Spleen (tissue), 11 donors: ENCODE results near the gene TLK2. TPM values are rescaled to one million over a fixed set of nuclear protein-coding genes. Genes with fewer than 3 reads are reported as not detected.

Experiments used
- DNase-seq: peaks from one replicate; pipeline ENCODE4 v3.0.0-alpha.2; 2020
- H3K27ac ChIP-seq, 8 donors: fragments of 200-600 bp; sonication (generic) in 7 of 8; 1 replicate in 4 of 8; 2 replicates in 4 of 8; pipeline versions ENCODE4 v1.5.0 to v1.8.0; 2016 to 2021; ENCODE audit warnings: inconsistent platforms in 4 of 8, mild to moderate bottlenecking in 4 of 8, moderate library complexity in 1 of 8
- H3K27me3 ChIP-seq, 7 donors: fragments of 200-600 bp; sonication (generic) in 6 of 7; replicated peaks in 1 of 7; 1 replicate in 4 of 7; 2 replicates in 3 of 7; pipeline versions ENCODE4 v1.5.0 to v1.8.0; 2016 to 2021; ENCODE audit warnings: inconsistent platforms in 3 of 7, mild to moderate bottlenecking in 1 of 7
- H3K36me3 ChIP-seq, 6 donors: fragments of 200-600 bp; sonication (generic) in 5 of 6; 1 replicate in 4 of 6; 2 replicates in 2 of 6; pipeline versions ENCODE4 v1.5.0 to v1.8.0; 2016 to 2021; ENCODE audit warnings: inconsistent platforms in 2 of 6
- H3K4me1 ChIP-seq, 6 donors: fragments of 200-600 bp; sonication (generic) in 5 of 6; 1 replicate in 3 of 6; 2 replicates in 3 of 6; pipeline versions ENCODE4 v1.5.0 to v1.8.0; 2016 to 2021; ENCODE audit warnings: inconsistent platforms in 3 of 6
- H3K4me3 ChIP-seq, 8 donors: fragments of 200-600 bp; sonication (generic) in 7 of 8; 1 replicate in 4 of 8; 2 replicates in 4 of 8; pipeline versions ENCODE4 v1.5.0 to v1.8.0; 2016 to 2021; ENCODE audit warnings: inconsistent platforms in 4 of 8, mild to moderate bottlenecking in 4 of 8, moderate library complexity in 2 of 8
- H3K9me3 ChIP-seq, 8 donors: fragments of 200-600 bp; sonication (generic) in 7 of 8; 1 replicate in 4 of 8; 2 replicates in 4 of 8; pipeline versions ENCODE4 v1.5.0 to v1.8.0; 2016 to 2021; ENCODE audit warnings: inconsistent platforms in 4 of 8
- POLR2A ChIP-seq, 3 donors: fragments of 450-650 bp; IDR thresholded peaks; one replicate each; pipeline ENCODE4 v1.5.1; 2017; ENCODE audit warnings: antibody characterized with exemption in 3 of 3, mild to moderate bottlenecking in 1 of 3
- POLR2AphosphoS5 ChIP-seq, 3 donors: sonication (generic); formaldehyde crosslinking; IDR thresholded peaks; one replicate each; pipeline ENCODE4 v1.5.1; 2017; ENCODE audit warnings: antibody characterized with exemption in 3 of 3
- WGBS, 5 donors: extraction: QIAGEN DNeasy Blood & Tissue Kit in 3 of 5; methylation state at CpG; one replicate each; pipeline versions ENCODE4 v1.1.5 to v1.1.7; 2013 to 2018; 5-methylcytosine and 5-hydroxymethylcytosine counted together
- intact Hi-C: fragments of 100-400 bp; cut with DNase I; formaldehyde crosslinking; loops from one replicate; pipeline ENCODE4 v1.15.0; 2023; ENCODE audit warnings: low total_unique reads
- polyA plus RNA-seq, 3 donors: library from polyadenylated mRNA; stranded (reverse); fragments of 200-250 nt; gene quantifications; one replicate each; pipeline ENCODE4 v1.2.1, GENCODE V29; 2013
- total RNA-seq, 7 donors: library from RNA; depleted of rRNA in 3 of 7; stranded (reverse); fragments of >200 nt in 3 of 7; fragmentation: NEBNext Ultra II Directional in 4 of 7; extraction: Animal tissue kit (Norgen Biotek cat#: 25700) in 4 of 7; gene quantifications; one replicate each; pipeline versions ENCODE4 v1.1.0 to v1.2.1, GENCODE V29; 2016 to 2021
- TF ChIP-seq, protein P1 (sequence below), 11 experiments: fragments of 200-600 bp in 7 of 11; fragments of 450-650 bp in 4 of 11; sonication (generic) in 4 of 11; IDR thresholded peaks in 8 of 11; conservative IDR thresholded peaks in 3 of 11; 1 replicate in 7 of 11; 2 replicates in 4 of 11; pipeline versions ENCODE4 v1.4.0 to v1.8.0; 2016 to 2021; ENCODE audit warnings: antibody characterized with exemption in 11 of 11, inconsistent platforms in 4 of 11, mild to moderate bottlenecking in 1 of 11
- donor health status: healthy with polysubstance abuse.
- donor health status: DM: no; HTN: no; CAD: no; lungs with moderate emphysema.
- donor health status: DM: no; HTN: no; CAD: no.
- donor health status: Bipolar disorder and iron deficiency.
- donor health status: healthy.
- donor health status: DM: no; HTN: no; CAD: no.
- donor health status: DM: yes; HTN: yes; CAD: no.

TLK2 gene
- total and polyA plus RNA-seq, 10 donors: 11.3 to 76.3 (median 48.3) TPM

- H3K9me3 ChIP-seq: no peaks in the 10 kb centered on the region
- H3K4me3 ChIP-seq: peak overlapping the region in 2 of 8 donors; percentile 50 to 71
- H3K27me3 ChIP-seq: peaks cover 0 to 55% (median 6%) of the 10 kb centered on the region in 7 donors
- no peak for DNase-seq
- peak overlapping the region in 6 of 8 donors; percentile 51 to 76 (median 66) for H3K27ac ChIP-seq
- WGBS, 5 donors: 29 to 61% (median 35%) methylated on average over 14 to 19 of the region's 19 CpGs
- TF ChIP-seq, protein P1, sequence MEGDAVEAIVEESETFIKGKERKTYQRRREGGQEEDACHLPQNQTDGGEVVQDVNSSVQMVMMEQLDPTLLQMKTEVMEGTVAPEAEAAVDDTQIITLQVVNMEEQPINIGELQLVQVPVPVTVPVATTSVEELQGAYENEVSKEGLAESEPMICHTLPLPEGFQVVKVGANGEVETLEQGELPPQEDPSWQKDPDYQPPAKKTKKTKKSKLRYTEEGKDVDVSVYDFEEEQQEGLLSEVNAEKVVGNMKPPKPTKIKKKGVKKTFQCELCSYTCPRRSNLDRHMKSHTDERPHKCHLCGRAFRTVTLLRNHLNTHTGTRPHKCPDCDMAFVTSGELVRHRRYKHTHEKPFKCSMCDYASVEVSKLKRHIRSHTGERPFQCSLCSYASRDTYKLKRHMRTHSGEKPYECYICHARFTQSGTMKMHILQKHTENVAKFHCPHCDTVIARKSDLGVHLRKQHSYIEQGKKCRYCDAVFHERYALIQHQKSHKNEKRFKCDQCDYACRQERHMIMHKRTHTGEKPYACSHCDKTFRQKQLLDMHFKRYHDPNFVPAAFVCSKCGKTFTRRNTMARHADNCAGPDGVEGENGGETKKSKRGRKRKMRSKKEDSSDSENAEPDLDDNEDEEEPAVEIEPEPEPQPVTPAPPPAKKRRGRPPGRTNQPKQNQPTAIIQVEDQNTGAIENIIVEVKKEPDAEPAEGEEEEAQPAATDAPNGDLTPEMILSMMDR (IDR thresholded peaks at IDR 0.05 in 8 of 11, conservative IDR thresholded peaks at IDR 0.05 in 3 of 11): no peak
- TF ChIP-seq POLR2AphosphoS5 (IDR thresholded peaks at IDR 0.05) (peak; percentile 68 to 85 (median 80)), POLR2A (IDR thresholded peaks at IDR 0.05) (no peak)
- peaks cover 14 to 50% (median 30%) of the 10 kb centered on the region in 6 donors for H3K4me1 ChIP-seq
- intact Hi-C loops: no loop called here
- no peaks in the 10 kb centered on the region for H3K36me3 ChIP-seq
Measured at GRCh38 chr17:62653826-62654761, 175.5 kb downstream of the TLK2 start.

DNA sequence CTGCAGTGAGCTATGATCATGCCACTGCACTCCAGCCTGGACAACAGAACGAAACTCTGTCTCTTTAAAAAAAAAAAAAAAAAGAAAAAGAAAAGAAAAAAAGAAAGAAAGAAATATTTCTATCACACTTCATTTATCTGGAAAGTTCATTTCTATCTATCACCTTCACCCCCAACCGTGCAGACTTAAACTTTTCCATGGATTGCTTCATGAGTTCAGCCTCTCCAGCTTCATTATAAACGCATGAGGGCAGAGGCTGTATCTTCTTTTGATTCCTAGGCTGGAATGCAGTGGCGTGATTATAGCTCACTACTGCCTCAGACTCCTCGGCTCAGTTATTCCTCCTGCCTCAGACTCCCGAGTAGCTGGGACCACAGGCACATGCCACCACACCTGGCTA is 177.0 kb downstream of the TLK2 start:
- Histone ChIP-seq H3K4me1 (peaks cover 14 to 50% (median 30%) of the 10 kb centered on the region in 6 donors), H3K27me3 (peaks cover 0 to 55% (median 6%) of the 10 kb centered on the region in 7 donors), H3K36me3 (no peaks in the 10 kb centered on the region), H3K9me3 (peaks cover 0 to 7% (median 5%) of the 10 kb centered on the region in 8 donors), H3K4me3 (no peak overlapping the region), H3K27ac (no peak overlapping the region)
- intact Hi-C loops: no loop called here
- DNase-seq: no peak
- TF ChIP-seq POLR2A (IDR thresholded peaks at IDR 0.05) (no peak), POLR2AphosphoS5 (IDR thresholded peaks at IDR 0.05) (no peak)
- TF ChIP-seq, protein P1 (IDR thresholded peaks at IDR 0.05 in 8 of 11, conservative IDR thresholded peaks at IDR 0.05 in 3 of 11): no peak
- 77 to 91% (median 88%) methylated on average over 6 of the region's 6 CpGs for WGBS, 5 donors

- intact Hi-C loops: no loop called here
- no peak for DNase-seq
Measured at GRCh38 chr17:62656446-62656845, 177.8 kb downstream of the TLK2 start.

More at GRCh38 chr17:62656446-62656845, 177.8 kb downstream of the TLK2 start:
- Histone ChIP-seq H3K9me3 (peaks cover 0 to 14% (median 11%) of the 10 kb centered on the region in 8 donors), H3K36me3 (no peaks in the 10 kb centered on the region), H3K4me3 (no peak overlapping the region), H3K27me3 (peaks cover 0 to 55% (median 6%) of the 10 kb centered on the region in 7 donors), H3K4me1 (peaks cover 14 to 50% (median 30%) of the 10 kb centered on the region in 6 donors), H3K27ac (no peak overlapping the region)
- TF ChIP-seq POLR2AphosphoS5 (IDR thresholded peaks at IDR 0.05): no peak
- no peak for TF ChIP-seq POLR2A (IDR thresholded peaks at IDR 0.05)
- TF ChIP-seq, protein P1 (IDR thresholded peaks at IDR 0.05 in 8 of 11, conservative IDR thresholded peaks at IDR 0.05 in 3 of 11): no peak
- WGBS, 5 donors: 64 to 90% (median 70%) methylated on average over 1 of the region's 1 CpG
